HL-60 (cell line): ENCODE measurements around the gene TTC9C.
A peak's percentile ranks its signal among the peaks of the same experiment; 100 is the strongest.

Experiments
- TF ChIP-seq, protein P1 (sequence below): IDR thresholded peaks from 2 replicates; pipeline ENCODE4 v1.6.1; 2012; ENCODE audit warnings: low read depth; ENCODE audit not compliant: insufficient replicate concordance
- TF ChIP-seq, protein P2 (sequence below): IDR thresholded peaks from one replicate; pipeline ENCODE4 v1.5.1; 2011; ENCODE audit warnings: low read length, control low read depth, inconsistent platforms; ENCODE audit not compliant: insufficient read depth

DNA sequence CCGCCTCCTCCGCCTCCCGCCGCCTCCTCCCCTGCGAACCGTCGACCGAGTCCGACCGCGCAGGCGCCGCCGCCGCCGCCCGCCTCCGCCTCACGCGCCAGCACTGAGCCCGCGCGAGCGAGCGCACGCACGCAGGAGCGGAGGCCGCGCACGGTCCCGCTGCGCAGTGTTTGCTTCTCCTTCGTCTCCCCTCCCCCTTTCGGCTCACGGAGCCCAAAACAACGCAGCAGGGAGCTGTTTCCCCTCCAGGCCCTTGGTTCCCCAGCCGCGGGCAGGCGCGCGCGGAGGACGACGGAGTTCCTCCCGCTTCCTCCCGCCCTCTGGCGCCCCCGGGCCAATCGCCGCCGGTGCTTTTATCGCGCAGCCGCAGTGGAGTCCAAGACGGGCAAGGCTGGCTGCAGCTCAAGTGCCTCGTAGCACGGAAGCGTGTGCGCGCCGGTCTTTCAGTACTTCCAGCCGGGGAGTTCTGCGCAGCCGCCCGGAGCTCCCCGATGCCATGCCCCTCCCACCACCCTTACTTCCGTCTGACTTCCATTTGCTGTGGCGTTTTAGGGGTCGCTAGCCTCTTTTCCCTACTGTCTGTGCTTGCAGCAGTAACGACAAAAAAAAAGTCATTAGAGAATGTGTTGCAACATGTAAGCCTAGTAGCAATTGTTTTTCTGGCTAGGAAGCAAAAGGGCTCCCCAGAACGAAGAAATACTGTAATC, 968 bp upstream of the TTC9C start, which contains the start of gene HNRNPUL2:
- TF ChIP-seq, protein P1, sequence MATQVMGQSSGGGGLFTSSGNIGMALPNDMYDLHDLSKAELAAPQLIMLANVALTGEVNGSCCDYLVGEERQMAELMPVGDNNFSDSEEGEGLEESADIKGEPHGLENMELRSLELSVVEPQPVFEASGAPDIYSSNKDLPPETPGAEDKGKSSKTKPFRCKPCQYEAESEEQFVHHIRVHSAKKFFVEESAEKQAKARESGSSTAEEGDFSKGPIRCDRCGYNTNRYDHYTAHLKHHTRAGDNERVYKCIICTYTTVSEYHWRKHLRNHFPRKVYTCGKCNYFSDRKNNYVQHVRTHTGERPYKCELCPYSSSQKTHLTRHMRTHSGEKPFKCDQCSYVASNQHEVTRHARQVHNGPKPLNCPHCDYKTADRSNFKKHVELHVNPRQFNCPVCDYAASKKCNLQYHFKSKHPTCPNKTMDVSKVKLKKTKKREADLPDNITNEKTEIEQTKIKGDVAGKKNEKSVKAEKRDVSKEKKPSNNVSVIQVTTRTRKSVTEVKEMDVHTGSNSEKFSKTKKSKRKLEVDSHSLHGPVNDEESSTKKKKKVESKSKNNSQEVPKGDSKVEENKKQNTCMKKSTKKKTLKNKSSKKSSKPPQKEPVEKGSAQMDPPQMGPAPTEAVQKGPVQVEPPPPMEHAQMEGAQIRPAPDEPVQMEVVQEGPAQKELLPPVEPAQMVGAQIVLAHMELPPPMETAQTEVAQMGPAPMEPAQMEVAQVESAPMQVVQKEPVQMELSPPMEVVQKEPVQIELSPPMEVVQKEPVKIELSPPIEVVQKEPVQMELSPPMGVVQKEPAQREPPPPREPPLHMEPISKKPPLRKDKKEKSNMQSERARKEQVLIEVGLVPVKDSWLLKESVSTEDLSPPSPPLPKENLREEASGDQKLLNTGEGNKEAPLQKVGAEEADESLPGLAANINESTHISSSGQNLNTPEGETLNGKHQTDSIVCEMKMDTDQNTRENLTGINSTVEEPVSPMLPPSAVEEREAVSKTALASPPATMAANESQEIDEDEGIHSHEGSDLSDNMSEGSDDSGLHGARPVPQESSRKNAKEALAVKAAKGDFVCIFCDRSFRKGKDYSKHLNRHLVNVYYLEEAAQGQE, result peak; percentile 41
- TF ChIP-seq, protein P2, sequence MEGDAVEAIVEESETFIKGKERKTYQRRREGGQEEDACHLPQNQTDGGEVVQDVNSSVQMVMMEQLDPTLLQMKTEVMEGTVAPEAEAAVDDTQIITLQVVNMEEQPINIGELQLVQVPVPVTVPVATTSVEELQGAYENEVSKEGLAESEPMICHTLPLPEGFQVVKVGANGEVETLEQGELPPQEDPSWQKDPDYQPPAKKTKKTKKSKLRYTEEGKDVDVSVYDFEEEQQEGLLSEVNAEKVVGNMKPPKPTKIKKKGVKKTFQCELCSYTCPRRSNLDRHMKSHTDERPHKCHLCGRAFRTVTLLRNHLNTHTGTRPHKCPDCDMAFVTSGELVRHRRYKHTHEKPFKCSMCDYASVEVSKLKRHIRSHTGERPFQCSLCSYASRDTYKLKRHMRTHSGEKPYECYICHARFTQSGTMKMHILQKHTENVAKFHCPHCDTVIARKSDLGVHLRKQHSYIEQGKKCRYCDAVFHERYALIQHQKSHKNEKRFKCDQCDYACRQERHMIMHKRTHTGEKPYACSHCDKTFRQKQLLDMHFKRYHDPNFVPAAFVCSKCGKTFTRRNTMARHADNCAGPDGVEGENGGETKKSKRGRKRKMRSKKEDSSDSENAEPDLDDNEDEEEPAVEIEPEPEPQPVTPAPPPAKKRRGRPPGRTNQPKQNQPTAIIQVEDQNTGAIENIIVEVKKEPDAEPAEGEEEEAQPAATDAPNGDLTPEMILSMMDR, result no peak
